HepG2 (cell line): ENCODE data around the gene COG4. TPM values are rescaled to one million over a fixed set of nuclear protein-coding genes. Genes with fewer than 3 reads are reported as not detected.

Experiments used
- ATAC-seq: fragments of 200-7000 bp; cut with Tn5 transposase; 3 replicates; pipeline ENCODE4 v1.9.1; 2020; ENCODE audit warnings: mild to moderate bottlenecking, moderate library complexity
- BruUV-seq: library from RNA; stranded (reverse); fragments of 400-500 nt; replicated peaks from 2 replicates; lab custom pipeline; 2021; lab: Mats Ljungman, UMichigan
- CTCF ChIA-PET: fragments of 300-600 bp; formaldehyde crosslinking; extraction: SDS; loops from one replicate; lab custom pipeline; 2021; ENCODE audit warnings: low total read pairs, inconsistent platforms, low intra/inter-chr PET ratio; lab: Yijun Ruan, JAX
- POLR2A ChIA-PET: fragments of 350-600 bp; sonication (Branson Sonifier 250); formaldehyde crosslinking; loops from one replicate; lab custom pipeline; 2020; ENCODE audit warnings: antibody characterized with exemption, inconsistent platforms; lab: Yijun Ruan, JAX
- DNase-seq: peaks from one replicate; pipeline ENCODE4 v3.0.0-alpha.2; 2015; ENCODE audit warnings: low spot score
- FAIRE-seq: peaks from 3 replicates; lab custom pipeline; 2011; peaks lifted over from hg19 to GRCh38; lab: Jason Lieb, UNC
- H2AFZ ChIP-seq: one replicate; pipeline ENCODE4 v1.6.1; 2011; ENCODE audit warnings: low read length, inconsistent platforms
- H3K27ac ChIP-seq: fragments of 300-600 bp; 3 replicates; pipeline ENCODE4 v1.8.0; 2011; ENCODE audit warnings: mixed run types, mild to moderate bottlenecking, mixed read lengths, low read length, inconsistent platforms; ENCODE audit not compliant: insufficient read depth; ENCODE audit errors: extremely low read length
- H3K27me3 ChIP-seq, 2 experiments: fragments of 200-600 bp in 1 of 2; 2 replicates in 1 of 2; 3 replicates in 1 of 2; pipeline versions ENCODE4 v1.6.0 to v1.8.0; 2011; ENCODE audit warnings: low read length in 2 of 2, mild to moderate bottlenecking in 2 of 2, moderate library complexity in 2 of 2, inconsistent platforms in 1 of 2; ENCODE audit not compliant: insufficient read depth in 2 of 2, control insufficient read depth in 1 of 2
- H3K36me3 ChIP-seq, 2 experiments: fragments of 200-600 bp in 1 of 2; replicated peaks in 1 of 2; 2 replicates in 1 of 2; 3 replicates in 1 of 2; pipeline versions ENCODE4 v1.5.1 to v1.8.0; 2011; ENCODE audit warnings: low read length in 2 of 2, inconsistent platforms in 1 of 2; ENCODE audit not compliant: insufficient read depth in 2 of 2, control insufficient read depth in 1 of 2
- H3K4me1 ChIP-seq: 2 replicates; pipeline ENCODE4 v1.5.1; 2012; ENCODE audit warnings: low read length, inconsistent platforms; ENCODE audit not compliant: insufficient read depth
- H3K4me2 ChIP-seq: 2 replicates; pipeline ENCODE4 v1.6.0; 2011; ENCODE audit warnings: low read depth, low read length, inconsistent platforms
- H3K4me3 ChIP-seq, 3 experiments: fragments of 200-600 bp in 1 of 3; sonication (generic), shearing (Covaris generic) in 1 of 3; replicated peaks in 1 of 3; 2 replicates each; pipeline ENCODE4 v1.5.1; 2011 to 2016; ENCODE audit warnings: low read length in 3 of 3, inconsistent platforms in 2 of 3, low read depth in 2 of 3, mild to moderate bottlenecking in 2 of 3, control low read depth in 1 of 3, mixed read lengths in 1 of 3; ENCODE audit not compliant: insufficient read depth in 1 of 3
- H3K79me2 ChIP-seq: one replicate; pipeline ENCODE4 v1.6.1; 2011; ENCODE audit warnings: low read length, inconsistent platforms; ENCODE audit not compliant: insufficient read depth
- H3K9ac ChIP-seq: 2 replicates; pipeline ENCODE4 v1.6.0; 2011; ENCODE audit warnings: mild to moderate bottlenecking, low read depth, low read length, inconsistent platforms; ENCODE audit not compliant: insufficient read depth
- H3K9me3 ChIP-seq: 2 replicates; pipeline ENCODE4 v1.5.1; 2012; ENCODE audit warnings: mild to moderate bottlenecking, low read length
- H4K20me1 ChIP-seq: 2 replicates; pipeline ENCODE4 v1.6.0; 2011; ENCODE audit warnings: inconsistent platforms, mild to moderate bottlenecking, low read length, moderate library complexity; ENCODE audit not compliant: insufficient read depth
- ARHGAP35 ChIP-seq: sonication (generic); formaldehyde crosslinking; IDR thresholded peaks from 2 replicates; pipeline ENCODE4 v1.9.0; 2022; ENCODE audit warnings: mild to moderate bottlenecking, inconsistent platforms, moderate library complexity, missing genetic modification reagents, borderline replicate concordance
- ARID2 ChIP-seq: sonication (generic); formaldehyde crosslinking; IDR thresholded peaks from 2 replicates; pipeline ENCODE4 v1.8.1; 2022; ENCODE audit warnings: mild to moderate bottlenecking, missing genetic modification reagents, borderline replicate concordance
- CTCF ChIP-seq: sonication (generic); formaldehyde crosslinking; IDR thresholded peaks from 2 replicates; pipeline ENCODE4 v1.5.0; 2020; ENCODE audit warnings: mild to moderate bottlenecking, missing genetic modification reagents, moderate library complexity
- NBN ChIP-seq: fragments of 450-650 bp; conservative IDR thresholded peaks from 2 replicates; pipeline ENCODE4 v1.6.1; 2017
- RAD21 ChIP-seq: fragments of 450-650 bp; formaldehyde crosslinking; IDR thresholded peaks from 2 replicates; pipeline ENCODE4 v1.5.0; 2020; ENCODE audit warnings: mild to moderate bottlenecking
- STAG1 ChIP-seq: sonication (generic); formaldehyde crosslinking; IDR thresholded peaks from 2 replicates; pipeline ENCODE4 v1.4.0; 2020; ENCODE audit warnings: missing genetic modification reagents
- ZBTB38 ChIP-seq: sonication (generic); formaldehyde crosslinking; IDR thresholded peaks from 2 replicates; pipeline ENCODE4 v1.5.1; 2020; ENCODE audit warnings: mild to moderate bottlenecking, missing genetic modification reagents
- ZMYM3 ChIP-seq: sonication (generic); formaldehyde crosslinking; IDR thresholded peaks from 2 replicates; pipeline ENCODE4 v1.5.1; 2020; ENCODE audit warnings: mild to moderate bottlenecking, missing genetic modification reagents
- ZNF589 ChIP-seq: sonication (generic); formaldehyde crosslinking; conservative IDR thresholded peaks from 2 replicates; pipeline ENCODE4 v1.8.0; 2022; ENCODE audit warnings: mild to moderate bottlenecking, moderate library complexity, missing genetic modification reagents
- ZNF770 ChIP-seq: sonication (generic); formaldehyde crosslinking; IDR thresholded peaks from 2 replicates; pipeline ENCODE4 v1.5.0; 2020; ENCODE audit warnings: mild to moderate bottlenecking, missing genetic modification reagents
- WGBS: methylation state at CpG from one replicate; pipeline ENCODE4 v1.1.6; 2017; ENCODE audit warnings: low lambda C conversion rate; 5-methylcytosine and 5-hydroxymethylcytosine counted together
- in situ Hi-C: cut with HindIII; loops from 2 replicates; pipeline ENCODE4 v1.10.0; 2017; ENCODE audit warnings: low pct_unique_long_range_greater_than_20kb; ENCODE audit not compliant: extremely low pct_ligation_motif_present
- intact Hi-C: fragments of 100-400 bp; cut with micrococcal nuclease; formaldehyde crosslinking; loops from one replicate; pipeline ENCODE4 v1.10.0; 2022; ENCODE audit not compliant: unreplicated experiment
- polyA plus RNA-seq, 8 experiments: library from polyadenylated mRNA; depleted of rRNA in 3 of 8; stranded (reverse) in 7 of 8; unstranded in 1 of 8; fragments of >200 nt; fragmentation: Illumina TruSeq in 4 of 8; extraction: Trizol in 4 of 8; gene quantifications; 2 replicates each; pipeline versions ENCODE4 v1.2.1 to v1.2.3, GENCODE V29; 2011 to 2016; ENCODE audit warnings: low read depth in 4 of 8, missing spikeins in 1 of 8, mixed read lengths in 1 of 8; ENCODE audit not compliant: insufficient read depth in 1 of 8
- total RNA-seq, 5 experiments: library from RNA; depleted of rRNA; stranded (reverse); fragments of >200 nt; fragmentation: Illumina TruSeq; extraction: Trizol; gene quantifications; 2 replicates each; pipeline ENCODE4 v1.2.3, GENCODE V29; 2016; ENCODE audit warnings: low read depth in 1 of 5

The COG4 gene
- total and polyA plus RNA-seq, 2 of the 13 experiments (the other 11 are each of a cell fraction or from before 2014, with no cell fraction given), result 51.1 to 73.8 TPM

GRCh38 chr16:70455910-70456309 lies 67.4 kb downstream of the COG4 start:
- no TSS peak for BruUV-seq
- TF ChIP-seq ZBTB38 (CRISPR knock-in tag) (0 out of 2 replicates have a peak, but pooled peaks have one; percentile 9), ZNF770 (CRISPR knock-in tag) (peak; percentile 99), STAG1 (CRISPR knock-in tag) (peak; percentile 36), NBN (no peak), ARID2 (CRISPR knock-in tag) (0 out of 2 replicates have a peak, but pooled peaks have one; percentile 29), ZNF589 (CRISPR knock-in tag) (no peak), ZMYM3 (peak; percentile 87), CTCF (CRISPR knock-in tag) (peak; percentile 24; the same call in 1 of the 2 replicates), RAD21 (0 out of 2 replicates have a peak, but pooled peaks have one; percentile 26), ARHGAP35 (CRISPR knock-in tag) (no peak)
- no peak for FAIRE-seq

More at GRCh38 chr16:70455910-70456309, 67.4 kb downstream of the COG4 start:
- no peak overlapping the region for H3K27ac ChIP-seq
- ChIA-PET POLR2A (interaction anchor here (0.7 to 4.9 kb wide), 4 partner anchors 15 to 76 kb away, joined by 3 to 96 read pairs (median 46); partner anchors contain the start of gene ST3GAL2), CTCF (interaction anchor here (1.6 kb wide), 1 partner anchor 61 kb away, joined by 5 read pairs; no protein-coding TSS in a partner anchor)
- H3K4me1 ChIP-seq, result peaks cover 44% of the 10 kb centered on the region
- H2AFZ ChIP-seq, result no peak overlapping the region
- WGBS, result 92% methylated on average over 7 of the region's 7 CpGs
- H3K9ac ChIP-seq, result no peak overlapping the region
- in situ Hi-C loops, result no loop called here
- DNase-seq (no peak), ATAC-seq (no peak)
- intact Hi-C loops, result no loop called here
- H3K9me3 ChIP-seq, result no peaks in the 10 kb centered on the region
- H3K4me3 ChIP-seq, result no peak overlapping the region
- no peaks in the 10 kb centered on the region for H3K79me2 ChIP-seq
- no peaks in the 10 kb centered on the region for H3K36me3 ChIP-seq
- H4K20me1 ChIP-seq, result no peaks in the 10 kb centered on the region
- no peaks in the 10 kb centered on the region; a peak in 1 of 5 replicates for H3K27me3 ChIP-seq
- 0 out of 2 replicates have a peak overlapping the region, but pooled peaks have one; percentile 73 for H3K4me2 ChIP-seq
